GM12891 (cell line): ENCODE results near the gene ADGRF1.

Source experiments
- PAX5 ChIP-seq: IDR thresholded peaks from 2 replicates; pipeline ENCODE4 v1.6.1; 2011; ENCODE audit warnings: low read length, moderate library complexity, mild to moderate bottlenecking; ENCODE audit not compliant: insufficient read depth, severe bottlenecking
- POLR2A ChIP-seq: IDR thresholded peaks from 2 replicates; pipeline ENCODE4 v1.6.1; 2011; ENCODE audit warnings: low read depth, low read length, control low read depth
- POLR2AphosphoS5 ChIP-seq: IDR thresholded peaks from 2 replicates; pipeline ENCODE4 v1.6.1; 2011; ENCODE audit warnings: low read depth, low read length, control low read depth
- POU2F2 ChIP-seq: IDR thresholded peaks from 2 replicates; pipeline ENCODE4 v1.6.1; 2011; ENCODE audit warnings: low read depth, mild to moderate bottlenecking, control low read depth, low read length, moderate library complexity
- TAF1 ChIP-seq: IDR thresholded peaks from 2 replicates; pipeline ENCODE4 v1.6.1; 2011; ENCODE audit warnings: low read depth, low read length, control low read depth

GRCh38 chr6:46949632-46950280, 92.4 kb downstream of the ADGRF1 start:
- no peak for TF ChIP-seq POLR2A
- no peak for TF ChIP-seq POLR2AphosphoS5
- TF ChIP-seq TAF1 = no peak
- no peak for TF ChIP-seq PAX5
- no peak for TF ChIP-seq POU2F2
